CD4-positive, alpha-beta T cell (primary cell): ENCODE results near the gene COQ4. TPM values are rescaled to one million over a fixed set of nuclear protein-coding genes. Genes with fewer than 3 reads are reported as not detected.

ENCODE experiments used
- ATAC-seq: fragments of 200-7000 bp; cut with Tn5 transposase; one replicate; pipeline ENCODE4 v1.10.0; 2022; ENCODE audit warnings: mild to moderate bottlenecking; ENCODE audit not compliant: poor library complexity
- CTCF ChIA-PET: fragments of 350-600 bp; sonication (Branson Sonifier 250); formaldehyde crosslinking; loops from one replicate; lab custom pipeline; 2021; ENCODE audit warnings: antibody characterized with exemption, inconsistent platforms; lab: Charles Lee
- POLR2A ChIA-PET: fragments of 350-600 bp; sonication (Branson Sonifier 250); formaldehyde crosslinking; loops from one replicate; lab custom pipeline; 2021; ENCODE audit warnings: antibody characterized with exemption, inconsistent platforms; lab: Charles Lee
- DNase-seq, 14 experiments: peaks; one replicate each; pipeline ENCODE4 v3.0.0-alpha.2; 2013 to 2020; ENCODE audit warnings: mixed read lengths in 2 of 14
- H3K27ac ChIP-seq, 2 donors: one replicate each; pipeline versions ENCODE4 v1.5.1 to v1.7.0; 2013; ENCODE audit warnings: low read length in 2 of 2, low read depth in 1 of 2, mild to moderate bottlenecking in 1 of 2
- H3K27me3 ChIP-seq, 2 experiments: 1 replicate in 1 of 2; 2 replicates in 1 of 2; pipeline versions ENCODE4 v1.6.1 to v1.7.0; 2013; ENCODE audit warnings: low read length in 2 of 2, control low read depth in 1 of 2, mild to moderate bottlenecking in 1 of 2, moderate library complexity in 1 of 2; ENCODE audit not compliant: insufficient read depth in 2 of 2, control insufficient read depth in 1 of 2
- H3K36me3 ChIP-seq: one replicate; pipeline ENCODE4 v1.6.1; 2013; ENCODE audit warnings: low read length, control low read depth; ENCODE audit not compliant: insufficient read depth
- H3K4me1 ChIP-seq: one replicate; pipeline ENCODE4 v1.6.1; 2013; ENCODE audit warnings: low read length, control low read depth; ENCODE audit not compliant: insufficient read depth
- H3K4me3 ChIP-seq: one replicate; pipeline ENCODE4 v1.5.1; 2013; ENCODE audit warnings: mild to moderate bottlenecking, low read length, moderate library complexity
- H3K9me3 ChIP-seq, 2 experiments: 1 replicate in 1 of 2; 2 replicates in 1 of 2; pipeline versions ENCODE4 v1.6.1 to v1.7.0; 2013; ENCODE audit warnings: low read length in 2 of 2, mild to moderate bottlenecking in 2 of 2, control low read depth in 1 of 2, moderate library complexity in 1 of 2; ENCODE audit not compliant: control insufficient read depth in 1 of 2, insufficient read depth in 1 of 2
- H3K27ac Mint-ChIP-seq: one replicate; pipeline ENCODE4 v1.8.0; 2020; ENCODE audit warnings: mixed read lengths
- H3K27me3 Mint-ChIP-seq: one replicate; pipeline ENCODE4 v1.8.0; 2021; ENCODE audit warnings: mixed read lengths
- H3K36me3 Mint-ChIP-seq: one replicate; pipeline ENCODE4 v1.8.0; 2021; ENCODE audit warnings: low read depth, mixed read lengths
- H3K4me1 Mint-ChIP-seq: one replicate; pipeline ENCODE4 v1.8.0; 2021; ENCODE audit warnings: low read depth, mixed read lengths
- H3K4me3 Mint-ChIP-seq: one replicate; pipeline ENCODE4 v1.8.0; 2020; ENCODE audit warnings: mild to moderate bottlenecking, mixed read lengths
- H3K9me3 Mint-ChIP-seq: one replicate; pipeline ENCODE4 v1.8.0; 2020; ENCODE audit warnings: mixed read lengths
- CTCF ChIP-seq: fragments of 200-600 bp; IDR thresholded peaks from one replicate; pipeline ENCODE4 v1.8.0; 2022; ENCODE audit warnings: antibody characterized with exemption, mild to moderate bottlenecking
- intact Hi-C, 2 experiments: fragments of 100-400 bp; cut with DNase I in 1 of 2; cut with micrococcal nuclease in 1 of 2; formaldehyde crosslinking; loops; one replicate each; pipeline versions ENCODE4 v1.15.1 to v1.9.0; 2023 to 2025; cut with DNase I, micrococcal nuclease
- total RNA-seq, 174 experiments: library from RNA in 2 of 174; stranded (reverse) in 2 of 174; gene quantifications; one replicate each; pipeline ENCODE4 v1.2.3 and lab custom pipeline; 2021 to 2026

The COQ4 gene
- total RNA-seq, 2 experiments from 2014 or later: 20.7 to 21.7 TPM

- intact Hi-C loops: loop anchor here in 1 of 2 experiments (5.0 to 10.0 kb wide), 4 partner anchors 129 to 466 kb away; partner anchors contain the start of genes CIZ1, ODF2, PTGES2 and TBC1D13
- ATAC-seq (no peak), DNase-seq (no peak)
- TF ChIP-seq CTCF: no peak
- Mint-ChIP-seq H3K36me3 (peaks cover 52% of the 10 kb centered on the region), H3K4me1 (peaks cover 31% of the 10 kb centered on the region), H3K27me3 (no peaks in the 10 kb centered on the region), H3K4me3 (no peak overlapping the region), H3K27ac (peak overlapping the region; percentile 93), H3K9me3 (no peaks in the 10 kb centered on the region)
- H3K9me3 ChIP-seq: no peaks in the 10 kb centered on the region
- H3K27me3 ChIP-seq: no peaks in the 10 kb centered on the region
- ChIA-PET CTCF (interaction anchor here (1.5 kb wide), 1 partner anchor 20 kb away, joined by 5 read pairs; no protein-coding TSS in a partner anchor), POLR2A (interaction anchor here (1.0 to 2.2 kb wide), 2 partner anchors 20 to 45 kb away, joined by 4 to 8 read pairs; partner anchors contain the start of genes GOLGA2 and SWI5)
- peaks cover 33% of the 10 kb centered on the region for H3K36me3 ChIP-seq
- peak overlapping the region; percentile 80 for H3K4me3 ChIP-seq
- no peak overlapping the region for H3K27ac ChIP-seq
- peaks cover 32% of the 10 kb centered on the region for H3K4me1 ChIP-seq
Measured at GRCh38 chr9:128321343-128321742, 1.3 kb upstream of the COQ4 start.

GRCh38 chr9:128321879-128322403 is 698 bp upstream of the COQ4 start:
- no peak for TF ChIP-seq CTCF
- H3K4me3 ChIP-seq: peak overlapping the region; percentile 80
- ChIA-PET CTCF (interaction anchor here (0.7 to 1.5 kb wide), 2 partner anchors 19 to 44 kb away, joined by 3 to 5 read pairs; no protein-coding TSS in a partner anchor), POLR2A (interaction anchor here (1.0 kb wide), 2 partner anchors 20 to 46 kb away, joined by 3 to 4 read pairs; no protein-coding TSS in a partner anchor)
- Mint-ChIP-seq H3K27me3 (no peaks in the 10 kb centered on the region), H3K9me3 (no peaks in the 10 kb centered on the region), H3K4me3 (peak overlapping the region; percentile 91), H3K4me1 (peaks cover 31% of the 10 kb centered on the region), H3K36me3 (peaks cover 46% of the 10 kb centered on the region), H3K27ac (peak overlapping the region; percentile 93)
- H3K27ac ChIP-seq: peak overlapping the region; percentile 80 to 91
- H3K36me3 ChIP-seq: peaks cover 29% of the 10 kb centered on the region
- DNase-seq: no peak
- no peaks in the 10 kb centered on the region for H3K9me3 ChIP-seq
- ATAC-seq: no peak
- H3K4me1 ChIP-seq: peaks cover 32% of the 10 kb centered on the region
- no peaks in the 10 kb centered on the region for H3K27me3 ChIP-seq
- intact Hi-C loops: loop anchor here (1.0 to 10.0 kb wide), 10 partner anchors 18 to 465 kb away; partner anchors contain the start of genes URM1 (in 2 of the 2), CIZ1 (in 1 of the 2), GOLGA2 (in 1 of the 2) and ODF2 (in 1 of the 2)

- Histone ChIP-seq H3K27me3 (no peaks in the 10 kb centered on the region), H3K27ac (peak overlapping the region; percentile 80 to 91), H3K4me1 (peaks cover 32% of the 10 kb centered on the region), H3K4me3 (peak overlapping the region; percentile 80), H3K9me3 (no peaks in the 10 kb centered on the region), H3K36me3 (peaks cover 22% of the 10 kb centered on the region)
- no peak for TF ChIP-seq CTCF
- Mint-ChIP-seq H3K4me3 (peak overlapping the region; percentile 91), H3K36me3 (peaks cover 43% of the 10 kb centered on the region), H3K27ac (peak overlapping the region; percentile 93), H3K27me3 (no peaks in the 10 kb centered on the region), H3K9me3 (no peaks in the 10 kb centered on the region), H3K4me1 (peaks cover 31% of the 10 kb centered on the region)
- ChIA-PET POLR2A (no interaction called here), CTCF (interaction anchor here (3.6 kb wide), 1 partner anchor 18 kb away, joined by 19 read pairs; no protein-coding TSS in a partner anchor)
- intact Hi-C loops: loop anchor here (2.0 to 10.0 kb wide), 7 partner anchors 46 to 464 kb away; partner anchors contain the start of genes CIZ1 (in 1 of the 2), GOLGA2 (in 1 of the 2), ODF2 (in 1 of the 2) and PTGES2 (in 1 of the 2)
- peak in 1 of 14 experiments; percentile 20 for DNase-seq
- ATAC-seq: no peak
Measured at GRCh38 chr9:128323212-128323730, 632 bp downstream of the COQ4 start.
